A549 (cell line): ENCODE measurements around the gene GPR17. TPM values are rescaled to one million over a fixed set of nuclear protein-coding genes. Genes with fewer than 3 reads are reported as not detected.

ENCODE experiments used
- ATAC-seq, 2 experiments: fragments of 200-7000 bp in 1 of 2; fragments of >200 bp in 1 of 2; cut with Nextera tagmentation in 1 of 2; cut with Tn5 transposase in 1 of 2; 3 replicates each; pipeline versions ENCODE4 v1.8.0 to v1.9.1; 2018 to 2020; ENCODE audit warnings: mild to moderate bottlenecking in 1 of 2, moderate library complexity in 1 of 2
- CTCF ChIA-PET: fragments of 300-600 bp; sonication (Branson Sonifier 250); formaldehyde crosslinking; extraction: SDS; loops from one replicate; lab custom pipeline; 2021; ENCODE audit warnings: antibody characterized with exemption, inconsistent platforms; lab: Yijun Ruan, JAX
- POLR2A ChIA-PET: fragments of 350-600 bp; formaldehyde crosslinking; extraction: SDS; loops from one replicate; lab custom pipeline; 2021; ENCODE audit warnings: antibody characterized with exemption, inconsistent platforms; lab: Yijun Ruan, JAX
- DNase-seq, 2 experiments: peaks; one replicate each; pipeline versions ENCODE4 v3.0.0 to v3.0.0-alpha.2; 2011 to 2016; ENCODE audit warnings: low read depth in 1 of 2, low spot score in 1 of 2
- FAIRE-seq: peaks from 2 replicates; lab custom pipeline; 2011; peaks lifted over from hg19 to GRCh38; lab: Jason Lieb, UNC
- H3K27ac ChIP-seq, 2 experiments: fragments of >200 bp; sonication (Bioruptor Twin); formaldehyde crosslinking; 3 replicates each; pipeline ENCODE4 v1.5.1; 2016 to 2017
- H3K4me1 ChIP-seq: fragments of >200 bp; sonication (Bioruptor Twin); formaldehyde crosslinking; 3 replicates; pipeline ENCODE4 v1.6.1; 2016
- H3K4me2 ChIP-seq: fragments of >200 bp; sonication (Bioruptor Twin); formaldehyde crosslinking; 3 replicates; pipeline ENCODE4 v1.6.1; 2016
- H3K4me3 ChIP-seq: fragments of >200 bp; sonication (Bioruptor Twin); formaldehyde crosslinking; 3 replicates; pipeline ENCODE4 v1.5.1; 2016
- H3K9me3 ChIP-seq: fragments of >200 bp; sonication (Bioruptor Twin); formaldehyde crosslinking; 3 replicates; pipeline ENCODE4 v1.6.1; 2016
- CEBPB ChIP-seq, 2 experiments: fragments of >200 bp in 1 of 2; sonication (Bioruptor Twin) in 1 of 2; formaldehyde crosslinking in 1 of 2; IDR thresholded peaks; 2 replicates each; pipeline ENCODE4 v1.6.1; 2012 to 2016
- CHD2 ChIP-seq: fragments of 150-350 bp; IDR thresholded peaks from 2 replicates; pipeline ENCODE4 v1.6.1; 2014; ENCODE audit warnings: low read length; ENCODE audit not compliant: partially characterized antibody
- CHD4 ChIP-seq: fragments of 200-600 bp; sonication (generic); IDR thresholded peaks from 2 replicates; pipeline ENCODE4 v1.6.1; 2016; ENCODE audit warnings: antibody characterized with exemption, mild to moderate bottlenecking, borderline replicate concordance
- EP300 ChIP-seq, 2 experiments: fragments of >200 bp; sonication (Bioruptor Twin); formaldehyde crosslinking; IDR thresholded peaks; 2 replicates in 1 of 2; 3 replicates in 1 of 2; pipeline ENCODE4 v1.6.1; 2016 to 2017
- FOSL2 ChIP-seq, 2 experiments: fragments of 450-650 bp in 1 of 2; fragments of >200 bp in 1 of 2; sonication (Bioruptor Twin) in 1 of 2; formaldehyde crosslinking; IDR thresholded peaks; 2 replicates each; pipeline versions ENCODE4 v1.5.0 to v1.6.1; 2016 to 2020; ENCODE audit warnings: mild to moderate bottlenecking in 1 of 2, moderate library complexity in 1 of 2
- FOXS1 ChIP-seq: fragments of 250-450 bp; sonication (Bioruptor Pico); IDR thresholded peaks from 2 replicates; pipeline ENCODE4 v1.5.0; 2020; ENCODE audit warnings: mild to moderate bottlenecking, moderate library complexity
- HEYL ChIP-seq: fragments of 250-450 bp; sonication (Bioruptor Pico); IDR thresholded peaks from 2 replicates; pipeline ENCODE4 v1.8.0; 2021; ENCODE audit warnings: mild to moderate bottlenecking, moderate library complexity
- JUN ChIP-seq, 2 experiments: fragments of >200 bp; sonication (Bioruptor Twin); formaldehyde crosslinking; IDR thresholded peaks; 2 replicates in 1 of 2; 3 replicates in 1 of 2; pipeline ENCODE4 v1.6.1; 2016 to 2017
- KDM5A ChIP-seq: fragments of 200-600 bp; sonication (generic); IDR thresholded peaks from 2 replicates; pipeline ENCODE4 v1.6.1; 2016; ENCODE audit warnings: antibody characterized with exemption, mild to moderate bottlenecking
- MAZ ChIP-seq: fragments of 150-350 bp; IDR thresholded peaks from 2 replicates; pipeline ENCODE4 v1.6.1; 2014; ENCODE audit warnings: antibody characterized with exemption, low read depth, low read length, borderline replicate concordance
- MYC ChIP-seq: IDR thresholded peaks from 2 replicates; pipeline ENCODE4 v1.6.1; 2012; ENCODE audit warnings: mild to moderate bottlenecking, inconsistent platforms, low read length, improper control_type of control experiment, borderline replicate concordance
- NFE2L2 ChIP-seq: fragments of 150-350 bp; conservative IDR thresholded peaks from 2 replicates; pipeline ENCODE4 v1.6.1; 2014; ENCODE audit warnings: low read length
- NPAS2 ChIP-seq: fragments of 250-450 bp; sonication (Bioruptor Pico); IDR thresholded peaks from 2 replicates; pipeline ENCODE4 v1.8.0; 2022; ENCODE audit warnings: mild to moderate bottlenecking, moderate library complexity, borderline replicate concordance
- PHF8 ChIP-seq: fragments of 200-600 bp; sonication (generic); IDR thresholded peaks from 2 replicates; pipeline ENCODE4 v1.6.1; 2016; ENCODE audit warnings: low read depth, mild to moderate bottlenecking, antibody characterized with exemption, moderate library complexity, borderline replicate concordance
- POLR2A ChIP-seq: IDR thresholded peaks from 2 replicates; pipeline ENCODE4 v1.6.1; 2012; ENCODE audit warnings: mild to moderate bottlenecking, low read length
- RAD21 ChIP-seq, 2 experiments: fragments of >200 bp in 1 of 2; sonication (Bioruptor Twin) in 1 of 2; formaldehyde crosslinking in 1 of 2; IDR thresholded peaks in 1 of 2; conservative IDR thresholded peaks in 1 of 2; 2 replicates in 1 of 2; 3 replicates in 1 of 2; pipeline ENCODE4 v1.6.1; 2012 to 2018; ENCODE audit warnings: inconsistent platforms in 1 of 2
- RFX5 ChIP-seq: fragments of 450-650 bp; IDR thresholded peaks from 2 replicates; pipeline ENCODE4 v1.7.1; 2014; ENCODE audit warnings: antibody characterized with exemption, mild to moderate bottlenecking, moderate library complexity
- RNF2 ChIP-seq: fragments of 200-600 bp; sonication (generic); IDR thresholded peaks from 2 replicates; pipeline ENCODE4 v1.6.1; 2016; ENCODE audit warnings: low read depth, mild to moderate bottlenecking, antibody characterized with exemption, moderate library complexity, borderline replicate concordance
- ZNF302 ChIP-seq: fragments of 250-450 bp; sonication (Bioruptor Pico); IDR thresholded peaks from 2 replicates; pipeline ENCODE4 v1.9.0; 2021; ENCODE audit warnings: inconsistent platforms, mild to moderate bottlenecking, moderate library complexity
- ZSCAN20 ChIP-seq: fragments of 250-450 bp; sonication (Bioruptor Pico); IDR thresholded peaks from 2 replicates; pipeline ENCODE4 v1.8.0; 2022; ENCODE audit warnings: mild to moderate bottlenecking, moderate library complexity
- WGBS: methylation state at CpG from one replicate; pipeline ENCODE4 v1.1.6; 2017; ENCODE audit errors: missing lambda C conversion rate; 5-methylcytosine and 5-hydroxymethylcytosine counted together
- polyA plus RNA-seq, 4 experiments: library from polyadenylated mRNA; depleted of rRNA in 3 of 4; stranded (reverse); fragments of >200 nt; fragmentation: RNase III in 1 of 4; extraction: RNeasy Plus Mini Kit Qiagen cat#74134 plus additional on column Dnase treatment in 1 of 4; gene quantifications; 2 replicates in 3 of 4; 3 replicates in 1 of 4; pipeline ENCODE4 v1.2.3, GENCODE V29; 2011 to 2017
- TF ChIP-seq, protein P1 (sequence below): fragments of >200 bp; sonication (Bioruptor Twin); formaldehyde crosslinking; IDR thresholded peaks from 3 replicates; pipeline ENCODE4 v1.6.1; 2016
- TF ChIP-seq, protein P2 (sequence below): IDR thresholded peaks from 2 replicates; pipeline ENCODE4 v1.6.1; 2012; ENCODE audit warnings: low read depth, borderline replicate concordance
- TF ChIP-seq, protein P3 (sequence below): fragments of 250-450 bp; sonication (Bioruptor Pico); IDR thresholded peaks from 2 replicates; pipeline ENCODE4 v1.5.0; 2020; ENCODE audit warnings: low read depth, mild to moderate bottlenecking, moderate library complexity

The GPR17 gene
- polyA plus RNA-seq, 2 of the 4 experiments (the other 2 are of a cell fraction), result not detected

DNA sequence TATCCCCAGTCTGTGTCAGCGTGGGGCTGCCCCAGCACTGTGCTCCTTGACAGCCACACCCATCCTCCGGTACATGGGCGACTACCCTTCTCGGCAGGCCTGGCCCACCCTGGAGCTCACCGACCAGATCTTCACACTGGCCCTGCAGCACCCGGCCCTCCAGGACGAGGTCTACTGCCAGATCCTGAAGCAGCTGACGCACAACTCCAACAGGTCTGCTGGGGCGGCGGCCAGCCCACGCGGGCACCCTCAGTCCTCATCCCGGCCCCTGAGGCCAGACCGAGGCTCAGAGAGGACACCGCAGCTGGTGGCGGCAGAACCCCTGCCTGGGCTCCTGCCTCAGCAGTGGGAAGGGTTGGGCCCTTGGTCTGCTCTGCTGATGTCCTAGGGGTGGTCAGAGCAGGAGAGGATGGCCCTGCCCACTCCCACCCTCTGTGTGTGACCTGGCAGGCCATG, 14.4 kb upstream of the GPR17 start:
- DNase-seq, result no peak
- H3K9me3 ChIP-seq, result no peaks in the 10 kb centered on the region
- ATAC-seq, result no peak
- ChIA-PET POLR2A (no interaction called here), CTCF (interaction anchor here (1.2 to 1.7 kb wide), 2 partner anchors 16 to 18 kb away, joined by 4 to 5 read pairs; no protein-coding TSS in a partner anchor)
- no peak overlapping the region for H3K27ac ChIP-seq
- 80% methylated on average over 8 of the region's 16 CpGs for WGBS
- no peaks in the 10 kb centered on the region for H3K4me1 ChIP-seq
- FAIRE-seq, result no peak
- TF ChIP-seq HEYL (CRISPR knock-in tag), result no peak
- no peak for TF ChIP-seq RNF2
- no peak for TF ChIP-seq NPAS2
- TF ChIP-seq CHD4, result no peak
- no peak for TF ChIP-seq ZNF302 (CRISPR knock-in tag)
- TF ChIP-seq CHD2, result no peak
- no peak for TF ChIP-seq MYC
- TF ChIP-seq RAD21 (conservative IDR thresholded peaks at IDR 0.05 in 1 of 2, IDR thresholded peaks at IDR 0.05 in 1 of 2), result no peak
- H3K4me2 ChIP-seq, result no peak overlapping the region
- no peak overlapping the region for H3K4me3 ChIP-seq

DNA sequence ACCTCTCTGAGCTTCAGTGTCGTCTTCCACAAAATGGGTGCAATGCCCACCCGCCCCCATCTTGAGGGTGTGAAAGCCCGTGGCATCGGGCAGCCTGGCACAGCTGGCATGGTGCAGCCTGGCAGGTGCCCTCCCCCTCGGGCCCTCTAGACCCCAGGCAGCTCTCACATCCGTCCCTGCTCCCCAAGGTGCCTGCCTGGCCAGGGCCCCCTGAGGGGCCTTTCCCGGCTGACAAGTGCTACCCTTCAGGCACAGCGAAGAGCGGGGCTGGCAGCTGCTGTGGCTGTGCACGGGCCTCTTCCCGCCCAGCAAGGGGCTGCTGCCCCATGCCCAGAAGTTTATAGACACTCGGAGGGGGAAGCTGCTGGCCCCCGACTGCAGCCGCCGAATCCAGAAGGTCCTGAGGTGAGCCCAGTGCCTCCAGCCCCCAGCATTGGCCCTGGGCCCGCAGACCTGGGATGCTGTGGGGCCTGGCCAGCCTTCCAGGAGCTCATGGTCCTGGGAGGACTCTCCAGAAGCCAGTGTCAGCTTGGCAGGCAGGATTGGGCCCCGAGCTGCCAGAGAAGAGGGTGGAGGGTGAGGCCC, 13.9 kb upstream of the GPR17 start:
- Histone ChIP-seq H3K27ac (no peak overlapping the region), H3K4me3 (no peak overlapping the region), H3K4me1 (peaks cover 1% of the 10 kb centered on the region), H3K9me3 (no peaks in the 10 kb centered on the region), H3K4me2 (no peak overlapping the region)
- WGBS, result 89% methylated on average over 10 of the region's 17 CpGs
- CTCF ChIA-PET, result interaction anchor here (1.2 to 1.7 kb wide), 2 partner anchors 16 to 18 kb away, joined by 4 to 5 read pairs; no protein-coding TSS in a partner anchor
- no peak for TF ChIP-seq MAZ
- no peak for TF ChIP-seq FOSL2 (IDR thresholded peaks at IDR 0.05)
- TF ChIP-seq FOSL2 (CRISPR knock-in tag; IDR thresholded peaks at IDR 0.05), result no peak
- TF ChIP-seq NFE2L2, result no peak
- TF ChIP-seq, protein P1, sequence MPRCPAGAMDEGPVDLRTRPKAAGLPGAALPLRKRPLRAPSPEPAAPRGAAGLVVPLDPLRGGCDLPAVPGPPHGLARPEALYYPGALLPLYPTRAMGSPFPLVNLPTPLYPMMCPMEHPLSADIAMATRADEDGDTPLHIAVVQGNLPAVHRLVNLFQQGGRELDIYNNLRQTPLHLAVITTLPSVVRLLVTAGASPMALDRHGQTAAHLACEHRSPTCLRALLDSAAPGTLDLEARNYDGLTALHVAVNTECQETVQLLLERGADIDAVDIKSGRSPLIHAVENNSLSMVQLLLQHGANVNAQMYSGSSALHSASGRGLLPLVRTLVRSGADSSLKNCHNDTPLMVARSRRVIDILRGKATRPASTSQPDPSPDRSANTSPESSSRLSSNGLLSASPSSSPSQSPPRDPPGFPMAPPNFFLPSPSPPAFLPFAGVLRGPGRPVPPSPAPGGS, result no peak
- TF ChIP-seq, protein P2, sequence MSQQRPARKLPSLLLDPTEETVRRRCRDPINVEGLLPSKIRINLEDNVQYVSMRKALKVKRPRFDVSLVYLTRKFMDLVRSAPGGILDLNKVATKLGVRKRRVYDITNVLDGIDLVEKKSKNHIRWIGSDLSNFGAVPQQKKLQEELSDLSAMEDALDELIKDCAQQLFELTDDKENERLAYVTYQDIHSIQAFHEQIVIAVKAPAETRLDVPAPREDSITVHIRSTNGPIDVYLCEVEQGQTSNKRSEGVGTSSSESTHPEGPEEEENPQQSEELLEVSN, result no peak
- no peak for TF ChIP-seq CEBPB (IDR thresholded peaks at IDR 0.05)
- no peak for TF ChIP-seq KDM5A
- no peak for TF ChIP-seq FOXS1
- TF ChIP-seq RFX5, result no peak
- TF ChIP-seq, protein P3, sequence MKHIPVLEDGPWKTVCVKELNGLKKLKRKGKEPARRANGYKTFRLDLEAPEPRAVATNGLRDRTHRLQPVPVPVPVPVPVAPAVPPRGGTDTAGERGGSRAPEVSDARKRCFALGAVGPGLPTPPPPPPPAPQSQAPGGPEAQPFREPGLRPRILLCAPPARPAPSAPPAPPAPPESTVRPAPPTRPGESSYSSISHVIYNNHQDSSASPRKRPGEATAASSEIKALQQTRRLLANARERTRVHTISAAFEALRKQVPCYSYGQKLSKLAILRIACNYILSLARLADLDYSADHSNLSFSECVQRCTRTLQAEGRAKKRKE (CRISPR knock-in tag), result no peak
- TF ChIP-seq JUN (IDR thresholded peaks at IDR 0.05), result no peak
- no peak for TF ChIP-seq PHF8
- TF ChIP-seq ZSCAN20, result no peak
- no peak for TF ChIP-seq POLR2A
- TF ChIP-seq NPAS2, result no peak
- TF ChIP-seq EP300 (IDR thresholded peaks at IDR 0.05), result no peak
- TF ChIP-seq RNF2, result no peak
- POLR2A ChIA-PET, result no interaction called here
- no peak for FAIRE-seq
- no peak for DNase-seq
- ATAC-seq, result no peak
